Dendritic cell treated with granulocyte-macrophage colony-stimulating factor and Interleukin-4, amounts not matched to agents 40 ng/mL and 50 ng/mL, for 4 days (primary cell): Measurements from ENCODE around the gene RMC1.
A peak's percentile ranks its signal among the peaks of the same experiment; 100 is the strongest.
"Not testable (repeated sequence)": the region's sequence is repeated elsewhere in the genome, so short reads cannot be mapped to it uniquely, and the experiment has no call there.

ENCODE experiments used
- H3K27ac Mint-ChIP-seq: one replicate; pipeline ENCODE4 v1.8.0; 2022; ENCODE audit warnings: mild to moderate bottlenecking, mixed read lengths
- H3K27me3 Mint-ChIP-seq: one replicate; pipeline ENCODE4 v1.8.0; 2022; ENCODE audit warnings: mild to moderate bottlenecking, mixed read lengths
- H3K36me3 Mint-ChIP-seq: one replicate; pipeline ENCODE4 v1.8.0; 2022; ENCODE audit warnings: low read depth, mixed read lengths
- H3K4me1 Mint-ChIP-seq: one replicate; pipeline ENCODE4 v1.8.0; 2022; ENCODE audit warnings: low read depth, mixed read lengths
- H3K4me3 Mint-ChIP-seq: one replicate; pipeline ENCODE4 v1.8.0; 2022; ENCODE audit warnings: mild to moderate bottlenecking, moderate library complexity, mixed read lengths
- H3K9me3 Mint-ChIP-seq: one replicate; pipeline ENCODE4 v1.8.0; 2022; ENCODE audit warnings: mixed read lengths
- intact Hi-C: fragments of 100-400 bp; cut with micrococcal nuclease; formaldehyde crosslinking; loops from one replicate; pipeline ENCODE4 v1.15.0; 2022

RMC1 gene

GRCh38 chr18:23504720-23505119, 1.4 kb downstream of the RMC1 start:
- no peaks in the 10 kb centered on the region for H3K27me3 Mint-ChIP-seq
- H3K27ac Mint-ChIP-seq: peak overlapping the region; percentile 97
- peaks cover 34% of the 10 kb centered on the region for H3K4me1 Mint-ChIP-seq
- H3K36me3 Mint-ChIP-seq: peaks cover 43% of the 10 kb centered on the region
- H3K4me3 Mint-ChIP-seq: peak overlapping the region; percentile 93
- intact Hi-C loops: no loop called here
- H3K9me3 Mint-ChIP-seq: no peaks in the 10 kb centered on the region

GRCh38 chr18:23506393-23506792, 3.1 kb downstream of the RMC1 start:
- Mint-ChIP-seq H3K36me3 (peaks cover 59% of the 10 kb centered on the region), H3K27ac (no peak overlapping the region), H3K4me3 (no peak overlapping the region), H3K27me3 (no peaks in the 10 kb centered on the region), H3K9me3 (no peaks in the 10 kb centered on the region), H3K4me1 (peaks cover 23% of the 10 kb centered on the region)
- intact Hi-C loops: no loop called here

GRCh38 chr18:23510923-23511322, 7.6 kb downstream of the RMC1 start:
- intact Hi-C loops, H3K27me3 Mint-ChIP-seq, H3K4me3 Mint-ChIP-seq, H3K4me1 Mint-ChIP-seq, H3K9me3 Mint-ChIP-seq, H3K27ac Mint-ChIP-seq: not testable (repeated sequence)
- H3K36me3 Mint-ChIP-seq: peaks cover 89% of the 10 kb centered on the region

GRCh38 chr18:23512216-23512615, 8.9 kb downstream of the RMC1 start:
- H3K27me3 Mint-ChIP-seq, H3K9me3 Mint-ChIP-seq, intact Hi-C loops, H3K4me3 Mint-ChIP-seq, H3K4me1 Mint-ChIP-seq: not testable (repeated sequence)
- Mint-ChIP-seq H3K27ac (peak overlapping the region; percentile 54), H3K36me3 (peaks cover 91% of the 10 kb centered on the region)

GRCh38 chr18:23512641-23513040, 9.3 kb downstream of the RMC1 start:
- intact Hi-C loops: no loop called here

GRCh38 chr18:23515911-23516546, 12.7 kb downstream of the RMC1 start:
- no peaks in the 10 kb centered on the region for H3K9me3 Mint-ChIP-seq
- intact Hi-C loops: loop anchor here (1.0 kb wide), 1 partner anchor 71 kb away; no protein-coding TSS in a partner anchor
- H3K27me3 Mint-ChIP-seq: no peaks in the 10 kb centered on the region
- H3K4me1 Mint-ChIP-seq: peaks cover 13% of the 10 kb centered on the region
- no peak overlapping the region for H3K27ac Mint-ChIP-seq
- H3K4me3 Mint-ChIP-seq: no peak overlapping the region
- H3K36me3 Mint-ChIP-seq: peaks cover 93% of the 10 kb centered on the region

More at GRCh38 chr18:23512641-23513040, 9.3 kb downstream of the RMC1 start:
- Mint-ChIP-seq H3K36me3 (peaks cover 91% of the 10 kb centered on the region), H3K9me3 (no peaks in the 10 kb centered on the region), H3K27ac (peak overlapping the region; percentile 54), H3K27me3 (no peaks in the 10 kb centered on the region), H3K4me3 (no peak overlapping the region), H3K4me1 (peaks cover 6% of the 10 kb centered on the region)

GRCh38 chr18:23519734-23520133, 16.4 kb downstream of the RMC1 start:
- Mint-ChIP-seq H3K4me1 (peaks cover 37% of the 10 kb centered on the region), H3K4me3 (no peak overlapping the region), H3K9me3 (no peaks in the 10 kb centered on the region), H3K27me3 (peaks cover 2% of the 10 kb centered on the region), H3K36me3 (peaks cover 92% of the 10 kb centered on the region), H3K27ac (no peak overlapping the region)
- intact Hi-C loops: no loop called here

- no peak overlapping the region for H3K4me3 Mint-ChIP-seq
- H3K4me1 Mint-ChIP-seq: peaks cover 37% of the 10 kb centered on the region
- no peak overlapping the region for H3K27ac Mint-ChIP-seq
- intact Hi-C loops: no loop called here
- peaks cover 4% of the 10 kb centered on the region for H3K27me3 Mint-ChIP-seq
- no peaks in the 10 kb centered on the region for H3K9me3 Mint-ChIP-seq
- H3K36me3 Mint-ChIP-seq: peaks cover 95% of the 10 kb centered on the region
Observed at GRCh38 chr18:23521271-23521670, 18.0 kb downstream of the RMC1 start.

- peaks cover 42% of the 10 kb centered on the region for H3K4me1 Mint-ChIP-seq
- H3K36me3 Mint-ChIP-seq: peaks cover 95% of the 10 kb centered on the region
- intact Hi-C loops: no loop called here
- H3K27me3 Mint-ChIP-seq: peaks cover 4% of the 10 kb centered on the region
- no peaks in the 10 kb centered on the region for H3K9me3 Mint-ChIP-seq
- no peak overlapping the region for H3K4me3 Mint-ChIP-seq
- H3K27ac Mint-ChIP-seq: no peak overlapping the region
Observed at GRCh38 chr18:23521907-23522306, 18.6 kb downstream of the RMC1 start.

- H3K36me3 Mint-ChIP-seq: peaks cover 95% of the 10 kb centered on the region
- H3K9me3 Mint-ChIP-seq: no peaks in the 10 kb centered on the region
- peak overlapping the region; percentile 30 for H3K27ac Mint-ChIP-seq
- intact Hi-C loops: no loop called here
- peak overlapping the region; percentile 39 for H3K4me3 Mint-ChIP-seq
- H3K4me1 Mint-ChIP-seq: peaks cover 53% of the 10 kb centered on the region
- peaks cover 5% of the 10 kb centered on the region for H3K27me3 Mint-ChIP-seq
Observed at GRCh38 chr18:23523429-23524212, 20.3 kb downstream of the RMC1 start.

- Mint-ChIP-seq H3K9me3 (no peaks in the 10 kb centered on the region), H3K27me3 (peaks cover 5% of the 10 kb centered on the region), H3K36me3 (peaks cover 95% of the 10 kb centered on the region), H3K4me3 (peak overlapping the region; percentile 39), H3K27ac (peak overlapping the region; percentile 30), H3K4me1 (peaks cover 59% of the 10 kb centered on the region)
- intact Hi-C loops: no loop called here
Observed at GRCh38 chr18:23524213-23524707, 20.9 kb downstream of the RMC1 start.

GRCh38 chr18:23526501-23527063, 23.3 kb downstream of the RMC1 start:
- Mint-ChIP-seq H3K4me1 (peaks cover 71% of the 10 kb centered on the region), H3K27ac (no peak overlapping the region), H3K36me3 (peaks cover 95% of the 10 kb centered on the region), H3K27me3 (peaks cover 4% of the 10 kb centered on the region), H3K9me3 (no peaks in the 10 kb centered on the region), H3K4me3 (no peak overlapping the region)
- intact Hi-C loops: no loop called here

- H3K4me3 Mint-ChIP-seq: no peak overlapping the region
- H3K27ac Mint-ChIP-seq: peak overlapping the region; percentile 90
- peaks cover 100% of the 10 kb centered on the region for H3K36me3 Mint-ChIP-seq
- intact Hi-C loops: loop anchor here (1.0 kb wide), 1 partner anchor 11 kb away; no protein-coding TSS in a partner anchor
- peaks cover 6% of the 10 kb centered on the region for H3K27me3 Mint-ChIP-seq
- peaks cover 55% of the 10 kb centered on the region for H3K4me1 Mint-ChIP-seq
- H3K9me3 Mint-ChIP-seq: no peaks in the 10 kb centered on the region
Observed at GRCh38 chr18:23528580-23529472, 25.5 kb downstream of the RMC1 start.
